Measurements from ENCODE around the gene SMAD5. TPM values are rescaled to one million over a fixed set of nuclear protein-coding genes. Genes with fewer than 3 reads are reported as not detected.

SMAD5 gene
- 52.7 TPM for total RNA-seq
- long read RNA-seq, full-length matches to known transcripts, result 14 of 29 reads
- long read RNA-seq, partial matches to known transcripts, result 12 of 29 reads
- long read RNA-seq, other reads (novel, unspliced or antisense), result 3 of 29 reads

DNA sequence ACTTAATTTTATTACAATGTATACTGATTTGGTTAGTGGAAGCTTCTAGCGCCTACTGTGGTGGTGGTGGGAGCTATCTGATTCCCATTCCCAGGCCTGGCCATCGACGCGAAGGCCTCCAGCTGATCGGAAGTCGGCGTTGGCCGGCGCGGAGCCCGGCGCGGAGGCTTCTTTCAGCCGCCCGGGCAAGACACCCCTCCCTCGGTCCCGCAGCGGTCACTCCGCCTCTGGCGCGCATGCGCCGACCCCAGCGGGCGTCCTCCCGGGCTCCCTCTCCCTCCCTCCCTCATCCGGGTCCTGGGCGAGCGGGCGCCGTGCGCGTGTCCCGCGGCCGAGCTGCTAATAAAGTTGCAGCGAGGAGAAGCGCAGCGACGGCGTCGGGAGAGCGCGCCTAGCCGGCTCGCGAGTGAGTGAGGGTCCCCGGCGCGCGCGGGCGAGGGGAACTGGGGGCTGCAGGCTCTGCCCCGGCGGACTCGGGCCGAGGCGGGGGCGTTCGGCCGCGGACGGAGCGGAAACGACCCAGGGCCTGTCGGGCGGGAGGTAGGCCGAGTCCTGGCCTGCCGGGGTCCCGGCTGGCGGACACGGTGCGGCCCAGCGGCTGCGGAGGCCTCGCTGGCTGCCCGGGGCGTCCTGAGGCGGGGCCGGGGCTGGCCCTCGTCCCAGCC is at the start of gene SMAD5:
SMAD5 (plus strand) TSS at position 289 of the 665 bp plus-strand sequence. CDS start 20,916 bp downstream, outside the sequence.
- Histone ChIP-seq H3K27ac (peak within 1 kb of the TSS; percentile 95), H3K9me3 (no peaks in the 10 kb centered on the region), H3K36me3 (no peaks in the 10 kb centered on the region), H3K4me3 (peak within 1 kb of the TSS; percentile 82), H3K27me3 (no peaks in the 10 kb centered on the region), H3K4me1 (peaks cover 24% of the 10 kb centered on the region)
- DNase-seq (peak; percentile 99), ATAC-seq (peak; percentile 99)
- TF ChIP-seq, protein P1, sequence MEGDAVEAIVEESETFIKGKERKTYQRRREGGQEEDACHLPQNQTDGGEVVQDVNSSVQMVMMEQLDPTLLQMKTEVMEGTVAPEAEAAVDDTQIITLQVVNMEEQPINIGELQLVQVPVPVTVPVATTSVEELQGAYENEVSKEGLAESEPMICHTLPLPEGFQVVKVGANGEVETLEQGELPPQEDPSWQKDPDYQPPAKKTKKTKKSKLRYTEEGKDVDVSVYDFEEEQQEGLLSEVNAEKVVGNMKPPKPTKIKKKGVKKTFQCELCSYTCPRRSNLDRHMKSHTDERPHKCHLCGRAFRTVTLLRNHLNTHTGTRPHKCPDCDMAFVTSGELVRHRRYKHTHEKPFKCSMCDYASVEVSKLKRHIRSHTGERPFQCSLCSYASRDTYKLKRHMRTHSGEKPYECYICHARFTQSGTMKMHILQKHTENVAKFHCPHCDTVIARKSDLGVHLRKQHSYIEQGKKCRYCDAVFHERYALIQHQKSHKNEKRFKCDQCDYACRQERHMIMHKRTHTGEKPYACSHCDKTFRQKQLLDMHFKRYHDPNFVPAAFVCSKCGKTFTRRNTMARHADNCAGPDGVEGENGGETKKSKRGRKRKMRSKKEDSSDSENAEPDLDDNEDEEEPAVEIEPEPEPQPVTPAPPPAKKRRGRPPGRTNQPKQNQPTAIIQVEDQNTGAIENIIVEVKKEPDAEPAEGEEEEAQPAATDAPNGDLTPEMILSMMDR (IDR thresholded peaks at IDR 0.05), result no peak
- intact Hi-C loops (cut with DNase I), result no loop called here

DNA sequence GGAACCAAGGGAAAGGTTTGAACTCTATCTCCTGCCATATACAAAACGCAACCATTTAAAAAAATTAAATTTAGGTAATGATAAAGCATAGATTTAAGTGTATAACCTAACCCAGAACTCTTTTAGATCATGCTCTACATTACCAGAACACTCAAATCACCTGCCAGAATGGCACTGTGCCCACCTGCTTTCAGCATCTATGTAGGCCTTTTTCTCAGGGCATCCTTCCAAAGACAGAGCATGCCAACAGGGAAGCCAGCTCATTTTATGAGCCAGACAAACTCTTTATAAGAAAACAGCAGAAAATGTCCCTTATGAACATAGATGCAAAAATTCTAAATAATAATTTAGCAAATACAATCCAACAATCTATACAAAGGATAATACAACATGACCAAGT is 47.9 kb upstream of the SMAD5 start:
- TF ChIP-seq, protein P1 (IDR thresholded peaks at IDR 0.05), result no peak
- Histone ChIP-seq H3K9me3 (no peaks in the 10 kb centered on the region), H3K27me3 (no peaks in the 10 kb centered on the region), H3K4me3 (no peak overlapping the region), H3K27ac (no peak overlapping the region), H3K4me1 (peaks cover 19% of the 10 kb centered on the region), H3K36me3 (no peaks in the 10 kb centered on the region)
- no peak for DNase-seq
- ATAC-seq, result no peak
- intact Hi-C loops (cut with DNase I), result loop anchor here (10.0 kb wide), 1 partner anchor 140 kb away; no protein-coding TSS in a partner anchor

DNA sequence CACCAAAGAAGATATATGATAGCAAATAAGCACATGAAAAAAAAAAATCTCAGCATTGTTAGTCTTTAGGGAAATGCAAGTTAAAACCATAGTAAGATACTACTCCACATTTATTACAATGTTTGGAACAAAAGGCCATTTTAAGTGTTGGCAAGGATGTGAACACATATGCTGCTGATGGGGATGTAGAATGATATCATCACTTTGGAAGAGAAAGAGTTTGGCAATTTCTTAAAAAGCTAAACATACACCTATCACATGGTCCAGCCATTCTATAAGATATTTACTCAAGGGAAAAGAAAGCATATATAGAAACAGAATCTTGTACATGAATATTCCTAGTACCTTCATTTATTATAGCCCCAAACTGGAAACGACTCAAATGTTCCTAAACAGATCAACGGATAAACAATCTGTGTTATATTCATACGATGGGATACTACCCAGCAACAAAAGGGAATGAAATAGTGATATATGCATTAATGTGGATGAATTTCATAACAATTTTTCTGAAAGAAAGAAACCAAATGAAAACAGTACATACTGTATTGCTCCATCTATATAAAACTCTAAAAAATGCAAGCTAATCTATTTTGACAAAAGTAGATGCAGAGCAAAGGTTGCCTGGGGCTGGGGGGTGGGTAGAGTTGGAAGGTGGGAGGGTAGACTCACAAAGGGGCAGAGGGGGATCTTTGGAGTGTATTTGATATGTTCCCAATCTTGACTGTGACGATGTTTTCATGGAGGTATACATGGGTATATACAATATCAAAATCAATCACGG is 45.7 kb upstream of the SMAD5 start:
- Histone ChIP-seq H3K27me3 (no peaks in the 10 kb centered on the region), H3K9me3 (no peaks in the 10 kb centered on the region), H3K36me3 (no peaks in the 10 kb centered on the region), H3K27ac (no peak overlapping the region), H3K4me1 (peaks cover 11% of the 10 kb centered on the region), H3K4me3 (no peak overlapping the region)
- DNase-seq, result no peak
- no peak for ATAC-seq
- intact Hi-C loops (cut with DNase I), result loop anchor here (10.0 kb wide), 1 partner anchor 142 kb away; no protein-coding TSS in a partner anchor
- TF ChIP-seq, protein P1 (IDR thresholded peaks at IDR 0.05), result no peak

DNA sequence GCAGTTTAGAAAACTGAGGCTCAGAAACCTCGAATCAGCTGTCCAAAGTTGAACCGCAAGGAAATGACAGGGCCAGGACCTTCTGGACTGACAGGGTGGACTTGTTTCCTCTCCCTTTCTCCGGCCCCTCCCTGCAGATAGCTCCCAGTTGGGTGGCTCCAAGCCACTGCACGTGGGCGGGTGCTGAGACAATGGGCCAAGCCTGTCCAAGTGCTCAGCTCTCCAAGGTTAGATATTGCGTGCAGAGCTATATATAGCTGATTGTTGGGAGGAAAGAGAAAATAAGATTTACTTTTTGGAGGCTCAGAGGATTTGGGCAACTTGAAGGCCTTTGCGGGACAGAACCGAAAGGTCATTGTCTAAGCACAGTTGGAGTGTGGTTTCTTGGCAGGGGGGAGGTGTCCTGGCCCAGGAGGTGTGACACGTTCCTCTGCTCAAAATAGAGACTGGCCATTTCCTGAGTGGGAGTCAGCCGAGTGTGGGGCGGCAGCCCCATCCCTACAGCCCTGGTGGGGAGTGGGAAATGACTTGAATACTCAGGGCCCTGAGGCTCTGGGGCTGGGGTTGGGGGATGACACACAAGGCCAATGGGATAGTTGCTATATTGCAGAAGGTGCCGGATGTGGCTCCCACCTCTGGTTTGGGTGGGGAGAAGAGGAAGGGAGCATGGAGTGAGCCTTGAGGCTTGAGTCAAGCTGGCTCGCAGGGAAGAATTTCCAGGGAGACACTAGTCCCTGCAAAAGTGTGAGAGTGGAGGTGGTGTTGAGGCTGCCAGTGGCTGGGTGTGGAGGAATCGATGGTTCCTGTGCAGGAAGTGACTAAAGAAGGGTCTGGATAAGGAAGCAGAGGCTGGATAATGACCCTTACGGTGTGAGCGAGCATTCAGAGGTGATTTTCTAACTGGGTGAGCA is 44.4 kb upstream of the SMAD5 start:
- ATAC-seq, result peak; percentile 88
- intact Hi-C loops (cut with DNase I), result loop anchor here (10.0 kb wide), 1 partner anchor 143 kb away; no protein-coding TSS in a partner anchor
- Histone ChIP-seq H3K4me3 (no peak overlapping the region), H3K27me3 (no peaks in the 10 kb centered on the region), H3K27ac (peak overlapping the region; percentile 55), H3K4me1 (peaks cover 11% of the 10 kb centered on the region), H3K9me3 (no peaks in the 10 kb centered on the region), H3K36me3 (no peaks in the 10 kb centered on the region)
- TF ChIP-seq, protein P1 (IDR thresholded peaks at IDR 0.05), result no peak
- DNase-seq, result peak; percentile 73

DNA sequence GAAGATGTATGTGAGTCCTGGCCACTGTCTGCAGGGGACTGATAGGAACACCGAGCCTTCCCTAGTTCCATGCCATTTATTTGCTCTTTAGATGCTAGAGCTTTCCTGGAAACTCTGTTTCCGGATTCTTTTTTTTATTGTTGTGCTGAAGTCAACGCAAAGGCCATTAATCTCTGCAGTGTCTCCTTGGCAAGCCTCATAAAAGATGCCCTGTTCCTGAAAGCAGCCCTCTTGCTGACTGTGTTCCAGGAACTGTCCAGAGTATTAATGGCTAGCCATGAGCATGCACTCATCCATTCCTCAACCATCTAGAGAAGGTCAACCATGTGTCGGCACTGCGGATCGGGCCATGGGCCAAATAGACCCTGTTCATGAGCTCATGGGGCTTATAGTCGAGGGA is 42.9 kb upstream of the SMAD5 start:
- ATAC-seq, result no peak

More for the DNA sequence above, 42.9 kb upstream of the SMAD5 start:
- H3K4me1 ChIP-seq, result peaks cover 21% of the 10 kb centered on the region
- TF ChIP-seq, protein P1 (IDR thresholded peaks at IDR 0.05), result no peak
- no peak for DNase-seq
- intact Hi-C loops (cut with DNase I), result loop anchor here (10.0 kb wide), 1 partner anchor 145 kb away; no protein-coding TSS in a partner anchor
- no peak overlapping the region for H3K27ac ChIP-seq
- no peaks in the 10 kb centered on the region for H3K27me3 ChIP-seq
- no peaks in the 10 kb centered on the region for H3K9me3 ChIP-seq
- H3K36me3 ChIP-seq, result no peaks in the 10 kb centered on the region
- no peak overlapping the region for H3K4me3 ChIP-seq

Measured in upper lobe of right lung (tissue), 1 donor.